ENCODE measurements around the gene LRP1B. TPM values are rescaled to one million over a fixed set of nuclear protein-coding genes. Genes with fewer than 3 reads are reported as not detected.

The LRP1B gene
- total RNA-seq, 2 donors from 2014 or later: 0.02 TPM; not detected in 1

DNA sequence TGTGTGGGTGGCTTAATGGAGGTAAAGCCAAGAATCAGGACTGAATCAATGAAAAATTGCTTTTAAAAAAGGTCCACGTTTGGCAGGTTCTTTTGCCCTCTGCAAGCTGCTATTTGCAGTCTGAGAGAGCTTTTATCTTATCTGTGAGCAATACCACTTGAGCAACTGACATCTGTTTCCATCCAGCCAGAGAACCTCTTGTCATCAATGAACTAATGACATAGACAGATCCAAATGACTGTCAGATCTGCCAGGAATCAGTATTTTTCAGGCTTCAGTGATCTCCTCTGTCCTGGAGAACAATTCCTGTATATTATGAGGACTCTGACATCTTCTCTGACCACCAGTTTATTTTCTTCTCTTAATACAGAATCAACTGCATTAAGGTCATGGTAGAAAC lies 608.1 kb downstream of the LRP1B start:
- Mint-ChIP-seq H3K4me1 (no peaks in the 10 kb centered on the region), H3K4me3 (no peak overlapping the region), H3K36me3 (ENCODE audit: low read depth) (no peaks in the 10 kb centered on the region), H3K27me3 (no peaks in the 10 kb centered on the region), H3K27ac (no peak overlapping the region)
- ATAC-seq (no peak), DNase-seq (no peak)
- H3K9me3 ChIP-seq (ENCODE audit: control insufficient read depth, low read length, poor library complexity, severe bottlenecking): peaks cover 2% of the 10 kb centered on the region

DNA sequence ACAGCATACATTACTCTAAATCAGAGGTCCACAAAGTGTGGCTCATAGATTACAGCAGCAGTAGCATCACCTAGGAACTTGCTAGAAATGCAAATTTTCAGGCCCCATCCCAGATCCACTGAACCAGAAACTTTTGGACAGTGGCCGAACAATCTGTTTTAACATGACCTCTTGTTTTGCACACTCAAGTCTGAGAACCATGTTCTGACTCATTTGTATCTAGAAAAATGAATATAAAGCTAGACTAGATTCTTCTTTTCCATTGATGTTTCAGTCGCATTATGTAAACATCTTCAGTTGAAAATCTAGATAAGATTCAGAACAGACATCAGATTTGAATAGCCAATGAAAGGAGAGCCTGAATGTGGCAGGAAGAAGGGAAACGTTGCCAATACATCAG lies 608.8 kb downstream of the LRP1B start:
- ATAC-seq: no peak
- no peaks in the 10 kb centered on the region for H3K4me1 Mint-ChIP-seq
- peaks cover 2% of the 10 kb centered on the region for H3K9me3 ChIP-seq (ENCODE audit: control insufficient read depth, low read length, poor library complexity, severe bottlenecking)
- H3K27me3 Mint-ChIP-seq: no peaks in the 10 kb centered on the region
- no peak overlapping the region for H3K27ac Mint-ChIP-seq
- no peaks in the 10 kb centered on the region for H3K36me3 Mint-ChIP-seq (ENCODE audit: low read depth)
- H3K4me3 Mint-ChIP-seq: no peak overlapping the region
- DNase-seq: no peak

DNA sequence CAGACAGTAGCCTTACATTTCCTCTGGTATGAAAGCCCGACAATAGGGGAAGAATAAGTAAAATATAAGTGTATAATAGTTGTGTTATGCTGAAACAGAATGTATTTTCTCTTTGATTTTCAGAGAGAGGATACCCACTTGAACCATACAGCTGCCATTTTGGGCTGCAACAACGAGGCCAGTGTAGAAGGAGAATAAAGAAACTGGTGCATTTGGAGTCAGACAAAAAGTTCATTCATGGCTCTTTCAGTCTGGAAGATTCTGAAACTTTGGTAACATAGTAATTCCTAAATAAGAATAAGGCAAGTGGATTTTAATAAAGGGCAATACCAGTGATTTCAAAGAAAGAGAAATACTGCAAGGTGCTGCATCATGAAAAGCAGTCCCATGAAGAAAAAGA lies 610.9 kb downstream of the LRP1B start:
- H3K9me3 ChIP-seq (ENCODE audit: control insufficient read depth, low read length, poor library complexity, severe bottlenecking): peaks cover 2% of the 10 kb centered on the region
- H3K4me3 Mint-ChIP-seq: no peak overlapping the region
- ATAC-seq: no peak
- H3K4me1 Mint-ChIP-seq: no peaks in the 10 kb centered on the region
- H3K27me3 Mint-ChIP-seq: no peaks in the 10 kb centered on the region
- H3K27ac Mint-ChIP-seq: no peak overlapping the region
- no peaks in the 10 kb centered on the region for H3K36me3 Mint-ChIP-seq (ENCODE audit: low read depth)
- no peak for DNase-seq

DNA sequence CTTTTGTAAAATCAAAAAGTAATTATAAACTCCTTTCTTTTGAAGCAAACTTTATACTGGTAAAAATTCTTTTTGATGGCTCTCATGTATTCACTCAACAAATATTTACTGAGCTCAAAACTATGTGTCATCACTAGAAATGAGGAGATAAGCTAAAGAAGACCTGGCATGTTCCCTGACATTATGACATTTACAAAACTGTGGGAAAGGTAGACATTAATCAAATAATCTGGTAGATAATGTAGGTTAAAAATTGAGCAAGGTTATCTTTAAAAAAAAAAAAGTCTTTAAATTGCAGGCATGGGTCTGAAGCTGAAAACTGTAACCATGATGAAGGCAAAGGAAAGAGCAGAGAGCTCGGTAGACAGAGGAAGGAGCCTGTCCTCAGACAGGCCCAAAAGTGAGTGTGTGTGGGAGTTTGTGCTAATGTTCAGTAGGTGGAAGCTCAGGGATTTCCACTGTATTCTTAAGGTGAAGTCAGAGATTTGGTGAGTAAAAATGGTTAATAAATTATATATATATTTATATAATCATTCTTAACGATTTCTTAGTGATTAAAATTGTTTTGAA lies 612.9 kb downstream of the LRP1B start:
- DNase-seq (no peak), ATAC-seq (no peak)
- Mint-ChIP-seq H3K4me1 (no peaks in the 10 kb centered on the region), H3K36me3 (ENCODE audit: low read depth) (no peaks in the 10 kb centered on the region), H3K4me3 (no peak overlapping the region), H3K27me3 (no peaks in the 10 kb centered on the region), H3K27ac (no peak overlapping the region)
- H3K9me3 ChIP-seq (ENCODE audit: control insufficient read depth, low read length, poor library complexity, severe bottlenecking): peaks cover 2% of the 10 kb centered on the region

DNA sequence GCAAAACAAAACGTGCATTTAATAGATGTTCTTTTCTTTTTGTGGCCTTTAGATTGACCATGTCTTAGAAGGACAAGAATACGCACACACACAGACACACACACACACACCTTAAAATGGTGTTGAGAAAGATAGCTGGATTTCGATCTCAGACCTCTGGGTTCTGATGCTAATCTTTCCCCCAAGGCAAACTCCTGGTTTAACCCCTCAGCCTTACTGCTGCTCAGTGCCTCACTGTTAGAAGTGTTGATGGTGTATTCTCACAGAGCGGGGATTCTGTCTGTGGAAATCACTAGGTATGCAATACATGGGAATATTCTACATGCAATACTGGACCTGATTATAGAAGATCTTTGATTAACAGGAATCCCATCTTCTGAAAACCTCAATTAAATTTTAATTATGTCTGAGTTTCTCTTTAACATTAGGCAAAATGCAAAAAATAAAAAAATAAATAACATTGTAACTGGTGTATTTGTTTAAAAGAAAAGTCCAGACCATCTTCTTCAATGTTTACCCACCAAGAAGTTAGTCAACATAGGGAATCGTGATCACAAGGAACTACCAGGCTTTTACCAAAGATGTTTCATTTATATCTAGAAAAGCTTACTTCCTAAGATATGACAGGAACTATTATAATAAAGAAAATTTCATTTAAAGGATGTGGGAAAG lies 613.5 kb downstream of the LRP1B start:
- no peak for DNase-seq
- H3K9me3 ChIP-seq (ENCODE audit: control insufficient read depth, low read length, poor library complexity, severe bottlenecking): peaks cover 2% of the 10 kb centered on the region
- H3K4me3 Mint-ChIP-seq: no peak overlapping the region
- H3K36me3 Mint-ChIP-seq (ENCODE audit: low read depth): no peaks in the 10 kb centered on the region
- no peak for ATAC-seq
- no peaks in the 10 kb centered on the region for H3K4me1 Mint-ChIP-seq
- no peak overlapping the region for H3K27ac Mint-ChIP-seq
- no peaks in the 10 kb centered on the region for H3K27me3 Mint-ChIP-seq

DNA sequence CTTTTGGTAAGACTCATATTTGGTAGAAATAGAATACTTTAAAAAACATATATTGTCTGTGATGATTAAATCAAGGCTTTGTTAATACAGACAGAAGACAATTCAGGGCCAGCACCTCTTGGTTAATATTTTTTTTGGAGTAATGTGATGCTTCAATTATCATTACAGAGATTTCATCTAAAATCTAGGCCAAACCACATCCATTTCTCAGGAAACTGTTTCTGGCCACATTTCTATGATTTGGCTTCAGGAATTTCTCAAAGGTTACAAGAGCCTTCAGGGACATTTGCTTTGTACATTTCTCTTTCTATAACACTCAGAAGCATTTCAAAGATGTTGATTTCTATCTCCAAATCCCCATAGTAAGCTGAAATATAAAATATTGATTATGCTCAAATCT lies 614.9 kb downstream of the LRP1B start:
- peaks cover 2% of the 10 kb centered on the region for H3K9me3 ChIP-seq (ENCODE audit: control insufficient read depth, low read length, poor library complexity, severe bottlenecking)
- Mint-ChIP-seq H3K4me1 (no peaks in the 10 kb centered on the region), H3K27me3 (no peaks in the 10 kb centered on the region), H3K36me3 (ENCODE audit: low read depth) (no peaks in the 10 kb centered on the region), H3K27ac (no peak overlapping the region), H3K4me3 (no peak overlapping the region)
- DNase-seq (no peak), ATAC-seq (no peak)

DNA sequence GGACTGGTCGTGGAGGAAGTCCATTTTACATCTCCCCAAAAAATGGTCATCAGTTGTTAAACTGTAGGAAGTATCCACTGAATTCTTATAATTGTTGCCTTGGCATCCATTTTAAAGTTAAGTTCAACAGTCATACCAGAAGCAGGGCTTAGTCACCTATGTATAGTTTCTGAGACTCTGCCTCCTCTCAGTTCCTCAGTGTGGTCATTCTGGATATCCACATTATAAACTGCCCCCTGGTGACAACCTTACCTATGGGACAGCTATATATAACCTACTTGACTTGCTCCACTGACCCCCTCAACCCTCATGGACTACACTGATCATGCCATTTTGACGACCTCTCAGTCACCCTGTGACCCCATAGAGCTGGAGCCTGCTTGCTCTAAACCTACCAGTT lies 617.0 kb downstream of the LRP1B start:
- Mint-ChIP-seq H3K4me1 (no peaks in the 10 kb centered on the region), H3K27me3 (no peaks in the 10 kb centered on the region), H3K27ac (no peak overlapping the region), H3K36me3 (ENCODE audit: low read depth) (no peaks in the 10 kb centered on the region), H3K4me3 (no peak overlapping the region)
- ATAC-seq (no peak), DNase-seq (no peak)
- no peaks in the 10 kb centered on the region for H3K9me3 ChIP-seq (ENCODE audit: control insufficient read depth, low read length, poor library complexity, severe bottlenecking)

DNA sequence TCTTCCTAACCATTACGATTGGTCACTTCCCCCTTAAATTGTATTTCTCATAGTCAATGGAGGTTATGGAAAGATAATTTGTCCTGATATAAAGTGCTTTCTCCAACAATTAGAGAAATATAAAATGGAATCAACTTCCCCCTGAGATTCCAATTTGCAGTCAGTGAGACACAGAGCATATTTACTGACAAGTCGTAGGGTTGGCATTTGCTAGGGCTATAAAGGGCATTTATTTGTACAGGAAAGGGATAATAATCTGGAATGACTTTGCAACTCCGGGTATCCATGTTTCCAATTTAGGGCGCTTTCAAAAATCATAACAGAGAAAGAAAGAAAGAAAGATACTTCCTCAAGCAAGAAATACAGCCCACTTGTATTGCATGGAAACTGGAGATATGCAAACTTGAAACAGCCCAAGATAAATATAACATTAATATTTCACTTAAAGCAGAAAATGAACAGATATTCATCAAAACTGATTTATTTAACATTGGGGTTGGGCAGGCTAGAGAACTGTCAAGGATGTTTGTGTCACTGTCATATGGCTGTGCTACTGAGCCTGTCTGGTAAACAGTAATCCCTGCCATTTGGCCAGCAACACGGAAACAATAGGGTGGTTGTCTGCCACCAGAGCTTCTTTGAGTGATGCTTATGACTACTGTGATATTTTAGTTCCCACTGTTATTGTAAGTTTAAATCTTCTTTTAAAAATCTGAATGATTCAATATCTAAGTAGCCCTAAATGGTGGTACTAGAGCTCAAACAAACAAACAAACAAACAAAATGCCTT lies 621.8 kb downstream of the LRP1B start:
- no peak for DNase-seq
- Mint-ChIP-seq H3K4me1 (no peaks in the 10 kb centered on the region), H3K27ac (no peak overlapping the region), H3K27me3 (no peaks in the 10 kb centered on the region), H3K4me3 (no peak overlapping the region), H3K36me3 (ENCODE audit: low read depth) (no peaks in the 10 kb centered on the region)
- ATAC-seq: no peak
- H3K9me3 ChIP-seq (ENCODE audit: control insufficient read depth, low read length, poor library complexity, severe bottlenecking): no peaks in the 10 kb centered on the region

DNA sequence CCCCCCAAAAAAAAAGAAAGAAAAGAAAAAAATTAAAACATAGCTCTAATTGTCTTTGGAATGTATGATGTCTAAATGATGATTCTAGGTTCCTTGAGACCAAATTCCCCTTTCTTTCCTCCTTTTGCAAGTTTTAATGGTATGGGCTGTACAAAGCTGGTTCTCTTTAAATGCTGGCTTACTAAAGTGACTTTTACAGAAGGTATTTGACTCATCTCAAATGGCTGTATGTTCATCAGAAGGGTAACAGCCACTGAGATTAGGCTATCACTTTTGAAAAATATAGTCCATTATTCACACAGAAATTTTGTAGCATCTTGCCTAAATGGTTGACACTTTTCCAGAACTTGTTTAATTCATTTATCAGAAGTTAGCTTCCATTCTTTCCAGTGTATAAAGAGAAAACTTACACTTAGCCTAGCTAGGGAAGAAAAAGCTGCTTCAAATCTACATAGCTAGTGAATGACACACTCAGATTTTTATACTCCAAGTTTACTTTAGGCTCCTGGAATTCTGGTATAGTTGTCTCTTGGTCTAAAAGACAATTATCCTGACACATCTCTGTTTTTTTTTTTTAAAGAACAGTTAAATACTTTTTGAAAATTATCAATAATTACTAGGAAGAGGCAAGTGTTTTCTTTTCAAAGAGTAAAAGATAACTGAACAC lies 622.6 kb downstream of the LRP1B start:
- Mint-ChIP-seq H3K27me3 (no peaks in the 10 kb centered on the region), H3K36me3 (ENCODE audit: low read depth) (no peaks in the 10 kb centered on the region), H3K4me3 (no peak overlapping the region), H3K4me1 (no peaks in the 10 kb centered on the region), H3K27ac (no peak overlapping the region)
- no peak for ATAC-seq
- DNase-seq: no peak
- H3K9me3 ChIP-seq (ENCODE audit: control insufficient read depth, low read length, poor library complexity, severe bottlenecking): no peaks in the 10 kb centered on the region

DNA sequence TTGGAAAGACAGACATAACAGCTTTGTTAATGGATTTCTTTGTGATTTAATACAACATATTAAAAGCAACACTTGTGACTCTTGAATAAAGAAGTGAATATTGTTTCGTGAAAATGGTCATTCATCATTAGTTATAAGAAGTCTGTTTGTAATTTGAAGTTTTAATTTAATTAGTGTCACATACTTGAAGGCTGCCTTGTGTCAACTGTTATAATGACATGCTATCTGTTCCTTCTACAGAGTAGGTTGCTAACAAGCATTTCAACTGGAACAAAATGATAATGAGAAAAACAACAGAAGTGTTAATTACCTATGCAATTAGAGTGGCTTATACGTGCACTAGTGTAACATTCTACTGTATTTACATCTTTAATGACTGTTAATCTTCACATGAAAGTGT lies 624.7 kb downstream of the LRP1B start:
- DNase-seq (no peak), ATAC-seq (no peak)
- H3K9me3 ChIP-seq (ENCODE audit: control insufficient read depth, low read length, poor library complexity, severe bottlenecking): no peaks in the 10 kb centered on the region
- H3K27ac Mint-ChIP-seq: no peak overlapping the region
- H3K4me1 Mint-ChIP-seq: no peaks in the 10 kb centered on the region
- H3K4me3 Mint-ChIP-seq: no peak overlapping the region
- no peaks in the 10 kb centered on the region for H3K27me3 Mint-ChIP-seq
- H3K36me3 Mint-ChIP-seq (ENCODE audit: low read depth): no peaks in the 10 kb centered on the region

DNA sequence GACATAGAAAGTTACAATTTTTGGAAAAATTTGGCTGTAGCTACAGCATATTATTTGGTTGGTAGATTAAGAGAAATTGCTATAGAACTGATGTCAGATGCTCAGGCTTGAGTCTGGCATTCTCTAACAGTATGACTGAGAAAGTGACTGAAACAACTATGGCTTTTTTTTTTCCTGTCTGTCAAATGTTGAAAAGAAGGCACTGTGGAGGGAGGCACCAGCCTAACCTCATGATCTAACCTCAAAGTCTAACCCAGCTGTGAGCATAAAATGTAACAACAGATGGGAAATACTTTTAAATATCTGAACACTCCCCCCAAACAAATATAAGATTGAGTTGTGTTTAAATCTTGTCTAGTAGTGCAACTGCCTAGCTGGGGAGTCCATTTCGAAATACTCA lies 629.1 kb downstream of the LRP1B start:
- Mint-ChIP-seq H3K36me3 (ENCODE audit: low read depth) (no peaks in the 10 kb centered on the region), H3K27ac (no peak overlapping the region), H3K4me3 (no peak overlapping the region), H3K27me3 (no peaks in the 10 kb centered on the region), H3K4me1 (no peaks in the 10 kb centered on the region)
- no peaks in the 10 kb centered on the region for H3K9me3 ChIP-seq (ENCODE audit: control insufficient read depth, low read length, poor library complexity, severe bottlenecking)
- DNase-seq (no peak), ATAC-seq (no peak)

DNA sequence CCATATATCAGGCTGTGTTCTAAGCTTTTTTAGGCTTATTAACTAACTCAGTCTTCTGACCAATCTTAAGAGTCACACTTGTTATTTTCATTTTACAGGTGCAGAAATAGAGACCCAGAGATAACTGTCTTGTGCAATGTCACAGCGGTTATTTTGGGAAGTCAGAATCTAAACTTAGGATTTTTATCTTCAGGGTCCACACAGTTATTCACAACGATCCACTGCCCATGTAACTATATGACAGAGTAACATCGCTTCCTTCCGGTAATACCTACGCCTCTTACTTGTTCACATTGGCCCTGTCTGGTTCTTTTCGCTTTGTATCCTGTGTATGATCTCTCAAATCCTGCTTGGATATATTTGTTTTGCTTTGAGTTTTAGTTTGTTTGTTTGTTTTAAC lies 631.7 kb downstream of the LRP1B start:
- no peak overlapping the region for H3K27ac Mint-ChIP-seq
- H3K4me1 Mint-ChIP-seq: no peaks in the 10 kb centered on the region

DNA sequence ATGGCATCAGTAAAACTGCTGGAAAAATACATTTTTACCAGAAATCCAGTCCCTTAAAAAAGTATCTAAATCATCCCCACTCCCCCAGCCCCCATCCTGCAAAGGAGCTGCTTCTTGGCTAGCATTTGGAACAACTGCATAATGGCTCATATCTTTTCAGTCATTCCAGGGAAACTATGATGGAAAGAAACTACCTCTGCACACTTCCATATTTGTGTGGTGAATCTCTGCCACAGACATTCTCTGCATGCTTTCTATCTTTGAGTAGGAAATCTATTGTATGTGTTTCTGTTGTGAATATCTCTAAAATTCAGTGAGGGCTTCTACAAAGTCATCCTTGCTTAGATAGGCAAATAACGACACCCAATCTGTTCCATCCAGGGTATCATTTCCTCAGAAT lies 632.3 kb downstream of the LRP1B start:
- ATAC-seq (no peak), DNase-seq (no peak)
- no peaks in the 10 kb centered on the region for H3K4me1 Mint-ChIP-seq
- H3K36me3 Mint-ChIP-seq (ENCODE audit: low read depth): no peaks in the 10 kb centered on the region
- H3K9me3 ChIP-seq (ENCODE audit: control insufficient read depth, low read length, poor library complexity, severe bottlenecking): no peaks in the 10 kb centered on the region
- no peaks in the 10 kb centered on the region for H3K27me3 Mint-ChIP-seq
- no peak overlapping the region for H3K27ac Mint-ChIP-seq
- no peak overlapping the region for H3K4me3 Mint-ChIP-seq

More for the DNA sequence above, 631.7 kb downstream of the LRP1B start:
- no peaks in the 10 kb centered on the region for H3K9me3 ChIP-seq (ENCODE audit: control insufficient read depth, low read length, poor library complexity, severe bottlenecking)
- Mint-ChIP-seq H3K4me3 (no peak overlapping the region), H3K36me3 (ENCODE audit: low read depth) (no peaks in the 10 kb centered on the region), H3K27me3 (no peaks in the 10 kb centered on the region)
- no peak for DNase-seq
- no peak for ATAC-seq

All from T-helper 17 cell (primary cell).